K562 (cell line): ENCODE data around the gene SCAMP5. TPM values are rescaled to one million over a fixed set of nuclear protein-coding genes. Genes with fewer than 3 reads are reported as not detected.

Source experiments
- ASH1L ChIP-seq: fragments of 450-650 bp; IDR thresholded peaks from 2 replicates; pipeline ENCODE4 v1.6.1; 2018; ENCODE audit warnings: borderline replicate concordance, mild to moderate bottlenecking, low read depth; ENCODE audit not compliant: partially characterized antibody
- CBX3 ChIP-seq, 2 experiments: IDR thresholded peaks; 1 replicate in 1 of 2; 2 replicates in 1 of 2; pipeline ENCODE4 v1.6.1; 2012; ENCODE audit warnings: inconsistent platforms in 2 of 2, low read length in 2 of 2, borderline replicate concordance in 1 of 2, control low read depth in 1 of 2
- CHD4 ChIP-seq: fragments of 200-600 bp; sonication (generic); IDR thresholded peaks from 3 replicates; pipeline ENCODE4 v1.6.1; 2012; ENCODE audit warnings: low read depth, mild to moderate bottlenecking, mixed read lengths, low read length, inconsistent platforms; ENCODE audit not compliant: insufficient read depth, insufficient replicate concordance, poor library complexity, severe bottlenecking
- DEAF1 ChIP-seq: fragments of 450-650 bp; formaldehyde crosslinking; IDR thresholded peaks from 2 replicates; pipeline ENCODE4 v1.4.0; 2020; ENCODE audit warnings: mild to moderate bottlenecking, moderate library complexity
- E2F3 ChIP-seq: fragments of 250-450 bp; sonication (Bioruptor Pico); IDR thresholded peaks from 2 replicates; pipeline ENCODE4 v1.4.0; 2020; ENCODE audit warnings: mild to moderate bottlenecking
- EZH2 ChIP-seq: IDR thresholded peaks from 2 replicates; pipeline ENCODE4 v1.6.1; 2012; ENCODE audit warnings: low read depth, mild to moderate bottlenecking, inconsistent platforms, low read length, borderline replicate concordance
- FOXP1 ChIP-seq: sonication (generic); formaldehyde crosslinking; IDR thresholded peaks from 2 replicates; pipeline ENCODE4 v1.8.0; 2022; ENCODE audit warnings: mild to moderate bottlenecking, missing genetic modification reagents
- HES1 ChIP-seq: fragments of 450-650 bp; IDR thresholded peaks from 2 replicates; pipeline ENCODE4 v1.6.1; 2016; ENCODE audit warnings: low read depth, mild to moderate bottlenecking, moderate library complexity
- HNRNPK ChIP-seq: fragments of 200-400 bp; formaldehyde crosslinking; IDR thresholded peaks from one replicate; pipeline ENCODE4 v1.6.1; 2018; ENCODE audit warnings: mild to moderate bottlenecking, low read depth, low read length; ENCODE audit not compliant: poor library complexity, severe bottlenecking
- KDM1A ChIP-seq, 2 experiments: fragments of 450-650 bp; IDR thresholded peaks; 2 replicates each; pipeline ENCODE4 v1.6.1; 2016; ENCODE audit warnings: mild to moderate bottlenecking in 2 of 2
- MEIS2 ChIP-seq: fragments of 450-650 bp; IDR thresholded peaks from 2 replicates; pipeline ENCODE4 v1.6.1; 2014; ENCODE audit warnings: mild to moderate bottlenecking; ENCODE audit not compliant: partially characterized antibody
- NCOA1 ChIP-seq: fragments of 450-650 bp; IDR thresholded peaks from 2 replicates; pipeline ENCODE4 v1.6.1; 2016; ENCODE audit warnings: low read depth
- SRF ChIP-seq, 2 experiments: fragments of 250-450, 450-650 bp in 1 of 2; sonication (Bioruptor Pico) in 1 of 2; sonication (generic) in 1 of 2; formaldehyde crosslinking; IDR thresholded peaks; 2 replicates each; pipeline versions ENCODE4 v1.5.0 to v1.5.1; 2020 to 2022; ENCODE audit warnings: mild to moderate bottlenecking in 1 of 2, missing genetic modification reagents in 1 of 2
- TFAM ChIP-seq: fragments of 250-450 bp; sonication (Bioruptor Pico); conservative IDR thresholded peaks from 2 replicates; pipeline ENCODE4 v1.5.0; 2021; ENCODE audit warnings: mild to moderate bottlenecking, moderate library complexity
- TFAP4 ChIP-seq: sonication (generic); formaldehyde crosslinking; IDR thresholded peaks from 2 replicates; pipeline ENCODE4 v1.8.0; 2022; ENCODE audit warnings: missing genetic modification reagents, mild to moderate bottlenecking, moderate library complexity, borderline replicate concordance
- ZNF444 ChIP-seq: fragments of 250-450 bp; sonication (Bioruptor Pico); IDR thresholded peaks from 2 replicates; pipeline ENCODE4 v1.4.0; 2020; ENCODE audit warnings: mild to moderate bottlenecking, moderate library complexity
- polyA plus RNA-seq, 8 experiments: library from polyadenylated mRNA; depleted of rRNA in 4 of 8; stranded (reverse) in 5 of 8; unstranded in 3 of 8; fragments of >200 nt; fragmentation: Nextera tagmentation in 2 of 8; fragmentation: Illumina TruSeq in 1 of 8; extraction: Ambion mirVana in 2 of 8; extraction: Trizol in 1 of 8; gene quantifications; 2 replicates each; pipeline versions ENCODE4 v1.2.1 to v1.2.3, GENCODE V29; 2011 to 2014; ENCODE audit warnings: inconsistent platforms in 1 of 8, missing spikeins in 1 of 8
- total RNA-seq, 7 experiments: library from RNA; depleted of rRNA in 6 of 7; stranded (reverse); fragments of >200 nt in 6 of 7; fragmentation: Illumina TruSeq in 2 of 7; extraction: Trizol in 2 of 7; gene quantifications; 2 replicates each; pipeline versions ENCODE4 v1.2.1 to v1.2.3, GENCODE V29; 2011 to 2021; ENCODE audit warnings: low replicate concordance in 1 of 7
- TF ChIP-seq, protein P1 (sequence below): sonication (generic); formaldehyde crosslinking; IDR thresholded peaks from 2 replicates; pipeline ENCODE4 v1.8.0; 2022; ENCODE audit warnings: mild to moderate bottlenecking, missing genetic modification reagents, borderline replicate concordance
- TF ChIP-seq, protein P2 (sequence below): fragments of 250-450 bp; sonication (Bioruptor Pico); IDR thresholded peaks from 2 replicates; pipeline ENCODE4 v1.4.0; 2020
- TF ChIP-seq, protein P3 (sequence below): fragments of 250-450 bp; sonication (Bioruptor Pico); IDR thresholded peaks from 2 replicates; pipeline ENCODE4 v1.5.0; 2021

SCAMP5 gene
- total and polyA plus RNA-seq, 9 of the 15 experiments (the other 6 are each of a cell fraction or from before 2014, with no cell fraction given), result 0.09 to 0.29 (median 0.19) TPM; not detected in 5

GRCh38 chr15:75042730-75043508, 47.6 kb downstream of the SCAMP5 start (continued):
- no peak for TF ChIP-seq MEIS2
- TF ChIP-seq CBX3 (IDR thresholded peaks at IDR 0.05; ENCODE audit: borderline replicate concordance in 1 of 2, low read length in 2 of 2), result no peak
- TF ChIP-seq, protein P1, sequence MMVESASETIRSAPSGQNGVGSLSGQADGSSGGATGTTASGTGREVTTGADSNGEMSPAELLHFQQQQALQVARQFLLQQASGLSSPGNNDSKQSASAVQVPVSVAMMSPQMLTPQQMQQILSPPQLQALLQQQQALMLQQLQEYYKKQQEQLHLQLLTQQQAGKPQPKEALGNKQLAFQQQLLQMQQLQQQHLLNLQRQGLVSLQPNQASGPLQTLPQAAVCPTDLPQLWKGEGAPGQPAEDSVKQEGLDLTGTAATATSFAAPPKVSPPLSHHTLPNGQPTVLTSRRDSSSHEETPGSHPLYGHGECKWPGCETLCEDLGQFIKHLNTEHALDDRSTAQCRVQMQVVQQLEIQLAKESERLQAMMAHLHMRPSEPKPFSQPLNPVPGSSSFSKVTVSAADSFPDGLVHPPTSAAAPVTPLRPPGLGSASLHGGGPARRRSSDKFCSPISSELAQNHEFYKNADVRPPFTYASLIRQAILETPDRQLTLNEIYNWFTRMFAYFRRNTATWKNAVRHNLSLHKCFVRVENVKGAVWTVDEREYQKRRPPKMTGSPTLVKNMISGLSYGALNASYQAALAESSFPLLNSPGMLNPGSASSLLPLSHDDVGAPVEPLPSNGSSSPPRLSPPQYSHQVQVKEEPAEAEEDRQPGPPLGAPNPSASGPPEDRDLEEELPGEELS (CRISPR knock-in tag), result no peak
- TF ChIP-seq KDM1A (IDR thresholded peaks at IDR 0.05), result no peak
- no peak for TF ChIP-seq NCOA1
- TF ChIP-seq DEAF1 (CRISPR knock-in tag), result no peak
- no peak for TF ChIP-seq ZNF444 (CRISPR knock-in tag)
- TF ChIP-seq, protein P2, sequence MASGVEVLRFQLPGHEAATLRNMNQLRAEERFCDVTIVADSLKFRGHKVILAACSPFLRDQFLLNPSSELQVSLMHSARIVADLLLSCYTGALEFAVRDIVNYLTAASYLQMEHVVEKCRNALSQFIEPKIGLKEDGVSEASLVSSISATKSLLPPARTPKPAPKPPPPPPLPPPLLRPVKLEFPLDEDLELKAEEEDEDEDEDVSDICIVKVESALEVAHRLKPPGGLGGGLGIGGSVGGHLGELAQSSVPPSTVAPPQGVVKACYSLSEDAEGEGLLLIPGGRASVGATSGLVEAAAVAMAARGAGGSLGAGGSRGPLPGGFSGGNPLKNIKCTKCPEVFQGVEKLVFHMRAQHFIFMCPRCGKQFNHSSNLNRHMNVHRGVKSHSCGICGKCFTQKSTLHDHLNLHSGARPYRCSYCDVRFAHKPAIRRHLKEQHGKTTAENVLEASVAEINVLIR (CRISPR knock-in tag), result no peak
- TF ChIP-seq TFAM (CRISPR knock-in tag), result no peak
- TF ChIP-seq E2F3 (CRISPR knock-in tag), result no peak
- TF ChIP-seq FOXP1 (CRISPR knock-in tag), result no peak
- TF ChIP-seq HES1, result no peak
- no peak for TF ChIP-seq SRF (CRISPR knock-in tag; IDR thresholded peaks at IDR 0.05)
- TF ChIP-seq HNRNPK, result no peak
- no peak for TF ChIP-seq EZH2
- no peak for TF ChIP-seq CHD4
- TF ChIP-seq, protein P3, sequence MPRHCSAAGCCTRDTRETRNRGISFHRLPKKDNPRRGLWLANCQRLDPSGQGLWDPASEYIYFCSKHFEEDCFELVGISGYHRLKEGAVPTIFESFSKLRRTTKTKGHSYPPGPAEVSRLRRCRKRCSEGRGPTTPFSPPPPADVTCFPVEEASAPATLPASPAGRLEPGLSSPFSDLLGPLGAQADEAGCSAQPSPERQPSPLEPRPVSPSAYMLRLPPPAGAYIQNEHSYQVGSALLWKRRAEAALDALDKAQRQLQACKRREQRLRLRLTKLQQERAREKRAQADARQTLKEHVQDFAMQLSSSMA (CRISPR knock-in tag), result no peak
- TF ChIP-seq TFAP4 (CRISPR knock-in tag), result no peak
- no peak for TF ChIP-seq ASH1L
